Activated CD8-positive, alpha-beta memory T cell treated with anti-CD3 and anti-CD28 coated beads, Interleukin-2, amount 50 U/mL, for 24 hours (primary cell): Measurements from ENCODE around the gene ERICH4.
"Not testable (repeated sequence)": the region's sequence is repeated elsewhere in the genome, so short reads cannot be mapped to it uniquely, and the experiment has no call there.

Experiments used
- DNase-seq: peaks from one replicate; pipeline ENCODE4 v3.0.0-alpha.2; 2020; ENCODE audit errors: extremely low read depth

ERICH4 gene

DNA sequence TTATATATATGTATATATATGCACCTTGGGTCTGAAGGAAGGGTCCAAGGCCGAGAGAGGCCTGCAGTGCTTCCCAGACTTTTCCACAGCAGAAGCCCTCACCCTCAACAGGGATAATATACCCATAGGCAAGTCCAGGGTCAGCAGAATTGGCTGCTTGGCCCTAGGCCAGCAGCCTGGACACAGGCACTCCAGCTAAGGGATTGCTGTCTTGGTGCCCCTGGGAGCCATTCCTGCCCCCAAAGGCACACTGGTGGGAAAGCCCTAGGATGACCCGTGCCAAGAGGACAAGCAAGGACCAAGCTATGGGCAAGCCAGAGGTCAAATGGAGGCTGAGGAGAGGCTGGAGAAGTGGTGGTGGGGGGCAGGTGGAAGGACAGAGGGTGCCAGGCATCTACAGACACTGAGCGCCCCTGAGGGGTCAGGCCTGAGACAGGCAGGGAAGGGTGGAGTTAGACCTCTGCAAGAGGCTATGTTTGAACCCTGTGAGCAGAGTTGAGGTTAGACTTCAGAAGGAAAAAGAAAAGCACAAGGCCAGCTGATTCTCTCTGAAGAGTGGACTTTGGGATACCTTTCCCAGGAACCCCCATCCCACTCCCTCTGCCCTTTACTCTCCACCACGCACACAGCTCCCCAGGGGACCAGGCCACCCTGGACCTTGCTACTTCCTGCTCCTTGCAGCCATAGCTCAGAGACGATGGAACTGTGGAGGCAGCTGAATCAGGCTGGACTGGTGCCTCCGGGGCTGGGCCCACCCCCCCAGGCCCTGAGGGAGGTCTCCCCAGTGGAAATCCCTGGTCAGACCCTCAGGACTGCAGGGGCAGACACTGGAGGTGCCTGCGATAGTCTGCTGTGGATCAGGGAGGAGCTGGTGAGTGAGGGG, at the start of gene ERICH4:
Gene ERICH4 (plus strand): TSS at position 684 of the 883 bp plus-strand sequence. CDS start 14 bp downstream, at position 698.
- DNase-seq, result no peak

DNA sequence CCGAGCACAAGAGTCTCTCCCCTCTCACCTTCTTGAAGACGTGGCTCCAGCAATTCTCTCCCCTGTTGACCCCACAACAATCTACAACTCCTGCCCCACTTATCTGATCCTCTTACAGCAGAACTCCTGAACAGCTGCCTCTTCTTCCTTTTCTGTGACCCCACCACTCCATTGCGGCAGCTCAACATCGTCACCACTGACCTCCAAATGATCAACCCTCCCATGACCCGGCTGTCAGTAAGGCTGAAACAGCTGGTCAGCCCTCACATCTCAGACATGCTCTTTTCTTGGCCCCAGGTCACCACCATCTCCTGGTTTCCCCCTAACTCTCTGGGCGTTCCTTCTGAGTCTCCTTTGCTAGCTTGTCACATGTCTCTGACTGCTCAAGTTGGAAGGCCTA, 47.6 kb upstream of the ERICH4 start:
- DNase-seq, result no peak

GRCh38 chr19:41397086-41398049, 45.6 kb upstream of the ERICH4 start, which contains the start of the genes BCKDHA and EXOSC5:
BCKDHA (plus strand) TSS chr19:41397818; CDS start chr19:41397828, 10 bp downstream.
EXOSC5 (minus strand) TSS chr19:41397359; CDS start chr19:41397328, 31 bp downstream.
- DNase-seq, result peak; percentile 97

DNA sequence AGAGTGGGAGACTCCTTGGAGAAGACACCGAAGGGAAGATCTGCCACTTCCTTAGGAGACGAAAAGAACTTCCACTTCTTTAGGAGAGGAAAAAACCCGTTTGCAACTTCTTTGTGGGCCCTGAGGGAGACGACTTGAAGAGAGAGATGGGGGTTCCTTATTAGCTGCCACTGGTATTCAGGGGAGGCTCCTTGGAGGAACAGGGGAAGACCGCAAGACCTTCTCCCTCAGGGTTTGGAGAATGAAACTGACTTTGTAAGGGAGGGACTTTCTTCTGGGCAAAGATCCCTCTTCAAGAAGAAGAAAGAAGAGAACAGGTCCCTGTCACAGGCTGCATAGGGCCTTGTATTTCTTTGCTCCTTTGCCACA, 44.9 kb upstream of the ERICH4 start:
- no peak for DNase-seq

GRCh38 chr19:41398598-41398997, 44.4 kb upstream of the ERICH4 start:
- no peak for DNase-seq

GRCh38 chr19:41399091-41399490, 43.9 kb upstream of the ERICH4 start:
- DNase-seq, result no peak

DNA sequence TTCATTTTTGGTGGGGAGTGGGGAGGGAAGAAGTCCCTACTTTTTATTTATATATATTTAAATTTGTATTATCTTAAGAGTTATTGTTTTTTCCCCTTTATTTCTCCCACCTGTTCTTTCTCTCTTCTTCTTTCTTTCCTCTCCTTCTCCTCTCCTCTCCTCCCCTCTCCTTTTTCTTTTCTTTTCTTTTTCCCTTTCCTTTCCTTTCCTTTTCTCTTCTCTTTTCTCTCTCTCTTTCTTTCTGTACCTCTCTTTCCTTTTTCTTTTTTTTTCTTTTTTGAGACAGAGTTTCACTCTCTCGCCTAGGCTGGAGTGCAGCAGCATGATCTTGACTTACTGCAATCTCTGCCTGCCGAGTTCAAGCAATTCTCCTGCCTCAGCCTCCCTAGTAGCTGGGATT, 43.4 kb upstream of the ERICH4 start:
- DNase-seq, result no peak

- DNase-seq, result no peak
Observed at GRCh38 chr19:41401483-41401882, 41.5 kb upstream of the ERICH4 start.

- DNase-seq, result no peak
Observed at GRCh38 chr19:41402010-41402409, 40.9 kb upstream of the ERICH4 start.

DNA sequence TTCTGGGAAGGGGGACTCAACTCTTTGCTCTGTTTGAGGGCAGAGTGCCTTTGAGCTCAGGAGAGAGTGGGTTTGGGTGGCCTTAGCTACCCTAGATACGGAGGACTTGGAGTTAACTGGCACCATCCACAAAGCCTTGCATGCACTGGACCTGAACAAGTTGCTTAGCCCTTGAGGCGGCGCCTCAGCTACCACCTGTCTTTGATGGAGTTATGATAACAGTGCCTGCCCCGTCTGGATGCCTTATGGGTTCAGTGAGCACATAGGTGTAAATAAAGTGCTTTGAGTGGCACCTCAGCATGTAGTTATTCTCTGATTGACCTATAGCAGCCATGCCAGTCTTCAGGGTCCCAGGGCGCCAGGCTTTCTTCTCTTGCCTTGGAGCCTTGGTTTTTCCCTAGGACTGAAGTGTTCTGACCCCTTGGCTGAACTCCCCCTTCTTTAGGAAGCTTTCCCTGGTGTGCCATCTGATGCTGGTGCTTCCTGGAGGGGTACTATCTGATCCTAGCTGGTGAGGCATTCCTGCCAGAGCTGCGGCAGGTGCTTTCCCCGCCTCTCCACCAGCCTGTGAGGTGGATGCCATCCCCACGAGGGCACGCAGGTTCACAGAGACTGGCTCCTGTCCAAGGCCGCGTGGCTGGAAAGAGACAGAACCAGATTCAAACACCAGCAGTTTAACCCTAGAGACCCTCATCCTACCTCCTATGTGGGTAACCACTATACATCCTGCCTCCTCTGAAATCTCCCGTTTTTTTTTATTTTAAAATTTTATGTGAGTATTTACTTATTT, 39.6 kb upstream of the ERICH4 start:
- no peak for DNase-seq

- DNase-seq, result no peak
Observed at GRCh38 chr19:41405776-41406175, 37.2 kb upstream of the ERICH4 start.

GRCh38 chr19:41407271-41407670, 35.7 kb upstream of the ERICH4 start:
- no peak for DNase-seq

GRCh38 chr19:41408256-41408655, 34.7 kb upstream of the ERICH4 start:
- no peak for DNase-seq

- DNase-seq, result not testable (repeated sequence)
Observed at GRCh38 chr19:41408846-41409245, 34.1 kb upstream of the ERICH4 start.

DNA sequence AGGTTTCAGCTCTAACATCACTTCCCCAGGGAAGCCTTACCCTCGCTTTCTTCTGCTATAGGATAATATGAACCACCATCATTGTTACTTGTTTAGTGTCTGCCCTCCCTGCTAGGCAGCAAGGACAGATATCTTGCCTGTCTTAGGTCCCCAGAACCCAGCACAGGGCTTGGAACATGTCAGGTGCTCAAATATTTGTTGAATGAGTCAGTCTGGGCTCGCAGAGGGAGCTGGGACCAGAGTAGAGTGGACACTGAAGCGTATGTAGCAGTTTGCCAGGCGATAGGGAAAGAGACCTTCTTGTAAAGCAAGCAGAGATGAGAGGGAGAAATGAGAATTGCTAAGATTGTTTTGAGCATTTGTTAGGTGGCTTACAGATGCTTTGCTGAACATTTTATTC, 33.7 kb upstream of the ERICH4 start:
- DNase-seq, result no peak

- DNase-seq, result no peak
Observed at GRCh38 chr19:41410336-41411054, 32.5 kb upstream of the ERICH4 start.

DNA sequence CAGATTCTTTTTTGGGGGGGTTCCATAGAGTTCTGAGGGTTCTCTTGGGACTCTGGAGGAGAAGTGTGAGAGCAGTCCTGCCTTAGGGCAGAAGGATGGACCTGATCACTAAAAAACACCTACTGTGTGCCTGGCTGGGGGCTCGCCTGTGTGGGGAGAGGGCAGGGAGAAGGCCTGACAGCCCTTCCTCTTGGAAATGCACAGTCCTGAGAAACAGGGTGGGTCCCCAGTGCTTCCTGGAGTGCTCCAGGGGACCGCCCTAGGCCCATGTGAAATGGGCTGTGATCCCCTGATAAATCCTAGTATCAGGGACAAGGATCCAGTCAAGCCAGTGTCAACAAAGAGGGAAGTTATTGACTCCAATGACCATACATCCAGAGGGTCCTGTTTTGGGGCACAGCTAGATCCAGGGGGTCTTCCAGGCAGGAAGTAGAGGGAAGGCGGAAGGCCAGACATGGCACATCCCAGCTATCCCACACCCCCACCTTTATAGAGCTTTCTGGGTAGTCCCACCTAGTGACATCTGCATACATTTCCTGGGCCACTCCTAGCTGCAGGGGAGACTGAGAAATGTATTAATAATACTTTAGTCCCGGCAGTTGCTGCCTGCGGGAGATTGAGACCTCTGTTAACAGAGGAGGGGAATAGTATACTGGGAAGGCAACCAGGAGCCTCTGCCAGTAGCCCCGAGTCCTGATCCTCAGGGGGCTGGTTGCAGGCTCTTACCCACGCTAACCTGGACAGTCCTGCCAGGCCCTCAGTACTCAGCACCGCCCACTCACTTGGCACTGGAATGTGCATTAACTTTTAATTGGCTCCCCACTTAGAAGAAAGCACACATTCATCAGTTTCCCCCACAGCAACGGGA, 31.6 kb upstream of the ERICH4 start:
- DNase-seq, result no peak

GRCh38 chr19:41411968-41412265, 31.0 kb upstream of the ERICH4 start:
- DNase-seq, result no peak

GRCh38 chr19:41412953-41413352, 30.0 kb upstream of the ERICH4 start:
- no peak for DNase-seq

GRCh38 chr19:41413947-41414346, 29.0 kb upstream of the ERICH4 start:
- no peak for DNase-seq
